ENCODE data around the gene KRTAP5-1. TPM values are rescaled to one million over a fixed set of nuclear protein-coding genes. Genes with fewer than 3 reads are reported as not detected.
"Not testable (repeated sequence)": the region's sequence is repeated elsewhere in the genome, so short reads cannot be mapped to it uniquely, and the experiment has no call there.

KRTAP5-1 gene
- total RNA-seq, 1 experiment from 2014 or later: not detected

DNA sequence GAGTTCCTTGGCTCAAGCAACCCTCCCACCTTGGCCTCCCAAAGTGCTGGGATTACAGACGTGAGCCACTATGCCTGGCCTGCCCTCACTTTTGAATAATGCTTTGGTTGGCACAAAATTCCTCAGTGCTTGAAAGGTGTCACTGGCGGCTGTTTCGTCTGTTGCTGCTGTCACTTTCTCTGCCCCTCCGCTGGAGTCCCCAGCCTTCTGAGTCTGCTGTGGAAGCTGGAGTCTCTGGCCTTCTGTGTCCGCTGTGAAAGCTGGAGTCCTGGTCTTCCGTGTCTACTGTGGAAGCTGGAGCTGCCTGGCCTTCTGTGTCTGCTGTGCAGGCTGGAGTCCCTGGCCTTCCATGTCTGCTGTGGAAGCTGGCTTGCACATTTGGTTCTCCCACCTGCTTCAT lies 4.9 kb upstream of the KRTAP5-1 start:
- H3K27ac ChIP-seq (ENCODE audit: low read depth, low read length): no peak overlapping the region
- BruUV-seq (replicated peaks): no TSS peak

DNA sequence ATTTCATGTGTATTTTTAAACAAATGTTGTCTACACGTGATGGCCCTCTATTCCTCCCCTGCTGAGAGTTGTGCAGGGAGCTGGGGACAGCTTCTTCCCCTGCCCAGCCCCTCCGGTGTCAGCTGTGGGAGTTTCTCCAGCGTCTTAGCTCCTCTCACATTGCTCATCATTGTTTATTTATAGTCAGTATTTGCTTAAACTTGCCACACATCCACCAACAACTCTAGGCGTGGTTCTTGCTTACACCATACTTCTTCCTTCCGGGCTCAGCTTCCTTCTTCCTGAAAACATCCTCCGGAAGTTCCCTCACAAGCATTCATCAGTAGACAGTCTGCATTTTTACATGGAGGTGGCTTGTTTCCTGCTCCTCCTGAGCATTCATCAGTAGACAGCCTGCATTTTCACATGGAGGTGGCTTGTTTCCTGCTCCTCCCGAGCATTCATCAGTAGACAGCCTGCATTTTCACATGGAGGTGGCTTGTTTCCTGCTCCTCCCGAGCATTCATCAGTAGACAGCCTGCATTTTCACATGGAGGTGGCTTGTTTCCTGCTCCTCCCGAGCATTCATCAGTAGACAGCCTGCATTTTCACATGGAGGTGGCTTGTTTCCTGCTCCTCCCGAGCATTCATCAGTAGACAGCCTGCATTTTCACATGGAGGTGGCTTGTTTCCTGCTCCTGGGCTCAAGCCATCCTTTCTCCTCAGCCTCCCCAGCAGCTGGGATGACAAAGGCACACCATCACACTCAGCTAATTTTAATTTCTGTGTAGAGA lies 4.3 kb upstream of the KRTAP5-1 start:
- RAD21 ChIA-PET (ENCODE audit: low non-redundant PET in 1 of 2, low total read pairs in 2 of 2, uncharacterized antibody in 2 of 2, unreplicated experiment in 2 of 2); ATAC-seq; DNase-seq (ENCODE audit: low read depth, low spot score); H3K4me2 ChIP-seq (ENCODE audit: low read length); H3K27ac ChIP-seq (ENCODE audit: low read depth, low read length); H3K4me3 ChIP-seq (replicated peaks in 1 of 2; ENCODE audit: low read depth in 1 of 2, low read length in 2 of 2); H3K9me2 ChIP-seq (ENCODE audit: insufficient read depth); intact Hi-C loops (cut with micrococcal nuclease); BruUV-seq (replicated peaks); H3K79me2 ChIP-seq (ENCODE audit: insufficient read depth, low read length); H3K9me3 ChIP-seq (ENCODE audit: control insufficient read depth in 1 of 2, insufficient read depth in 1 of 2, low read depth in 1 of 2, low read length in 2 of 2); H3K4me1 ChIP-seq (ENCODE audit: control insufficient read depth in 1 of 2, insufficient read depth in 2 of 2, low read length in 2 of 2); H3K9ac ChIP-seq (ENCODE audit: low read length); H2AFZ ChIP-seq (ENCODE audit: low read depth, low read length, poor library complexity, severe bottlenecking); H4K20me1 ChIP-seq (ENCODE audit: insufficient read depth); H3K36me3 ChIP-seq (ENCODE audit: control insufficient read depth in 1 of 2, insufficient read depth in 2 of 2, low read length in 2 of 2): not testable (repeated sequence)
- ChIA-PET POLR2A (interaction anchor here (0.7 to 0.8 kb wide), 2 partner anchors 15 to 41 kb away, joined by 3 to 4 read pairs; no protein-coding TSS in a partner anchor), CTCF (interaction anchor here (1.6 to 2.0 kb wide), 2 partner anchors 15 to 43 kb away, joined by 4 to 6 read pairs; no protein-coding TSS in a partner anchor)
- H3K27me3 ChIP-seq (ENCODE audit: insufficient read depth, low read length): peaks cover 17% of the 10 kb centered on the region; the same call in 1 of the 2 replicates

More for the DNA sequence above, 4.9 kb upstream of the KRTAP5-1 start:
- no peaks in the 10 kb centered on the region for H3K79me2 ChIP-seq (ENCODE audit: insufficient read depth, low read length)
- H3K9me2 ChIP-seq (ENCODE audit: insufficient read depth): no peaks in the 10 kb centered on the region
- no peak overlapping the region for H3K4me3 ChIP-seq (replicated peaks in 1 of 2; ENCODE audit: low read depth in 1 of 2, low read length in 2 of 2)
- TF ChIP-seq CBX3 (IDR thresholded peaks at IDR 0.05; ENCODE audit: low read depth) (no peak), EZH2phosphoT487 (IDR thresholded peaks at IDR 0.05; ENCODE audit: borderline replicate concordance) (no peak), ZFX (IDR thresholded peaks at IDR 0.05) (no peak), FOSL1 (IDR thresholded peaks at IDR 0.05; ENCODE audit: low read depth) (no peak)
- TF ChIP-seq, protein P1, sequence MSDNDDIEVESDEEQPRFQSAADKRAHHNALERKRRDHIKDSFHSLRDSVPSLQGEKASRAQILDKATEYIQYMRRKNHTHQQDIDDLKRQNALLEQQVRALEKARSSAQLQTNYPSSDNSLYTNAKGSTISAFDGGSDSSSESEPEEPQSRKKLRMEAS (IDR thresholded peaks at IDR 0.05): no peak
- H3K9ac ChIP-seq (ENCODE audit: low read length): no peak overlapping the region
- no peaks in the 10 kb centered on the region for H4K20me1 ChIP-seq (ENCODE audit: insufficient read depth)
- H3K4me1 ChIP-seq (ENCODE audit: control insufficient read depth in 1 of 2, insufficient read depth in 2 of 2, low read length in 2 of 2): no peaks in the 10 kb centered on the region
- no peaks in the 10 kb centered on the region for H3K36me3 ChIP-seq (ENCODE audit: control insufficient read depth in 1 of 2, insufficient read depth in 2 of 2, low read length in 2 of 2)
- ChIA-PET POLR2A (no interaction called here), CTCF (interaction anchor here (1.6 to 2.0 kb wide), 2 partner anchors 15 to 43 kb away, joined by 4 to 6 read pairs; no protein-coding TSS in a partner anchor), RAD21 (ENCODE audit: low non-redundant PET in 1 of 2, low total read pairs in 2 of 2, uncharacterized antibody in 2 of 2, unreplicated experiment in 2 of 2) (no interaction called here)
- intact Hi-C loops (cut with micrococcal nuclease): no loop called here
- no peaks in the 10 kb centered on the region for H3K9me3 ChIP-seq (ENCODE audit: control insufficient read depth in 1 of 2, insufficient read depth in 1 of 2, low read depth in 1 of 2, low read length in 2 of 2)
- ATAC-seq (no peak), DNase-seq (ENCODE audit: low read depth, low spot score) (no peak)
- H3K27me3 ChIP-seq (ENCODE audit: insufficient read depth, low read length): peaks cover 17% of the 10 kb centered on the region; the same call in 1 of the 2 replicates
- H3K4me2 ChIP-seq (ENCODE audit: low read length): no peak overlapping the region
- H2AFZ ChIP-seq (ENCODE audit: low read depth, low read length, poor library complexity, severe bottlenecking): no peak overlapping the region

All from HCT116 (cell line).